HG03095 (cell line): ENCODE measurements around the gene SETD3.

Experiments used
- ATAC-seq: cut with Tn5 transposase; IDR thresholded peaks from one replicate; pipeline ENCODE4 v1.9.1; 2021; ENCODE audit warnings: moderate library complexity; ENCODE audit not compliant: unreplicated experiment

SETD3 gene

DNA sequence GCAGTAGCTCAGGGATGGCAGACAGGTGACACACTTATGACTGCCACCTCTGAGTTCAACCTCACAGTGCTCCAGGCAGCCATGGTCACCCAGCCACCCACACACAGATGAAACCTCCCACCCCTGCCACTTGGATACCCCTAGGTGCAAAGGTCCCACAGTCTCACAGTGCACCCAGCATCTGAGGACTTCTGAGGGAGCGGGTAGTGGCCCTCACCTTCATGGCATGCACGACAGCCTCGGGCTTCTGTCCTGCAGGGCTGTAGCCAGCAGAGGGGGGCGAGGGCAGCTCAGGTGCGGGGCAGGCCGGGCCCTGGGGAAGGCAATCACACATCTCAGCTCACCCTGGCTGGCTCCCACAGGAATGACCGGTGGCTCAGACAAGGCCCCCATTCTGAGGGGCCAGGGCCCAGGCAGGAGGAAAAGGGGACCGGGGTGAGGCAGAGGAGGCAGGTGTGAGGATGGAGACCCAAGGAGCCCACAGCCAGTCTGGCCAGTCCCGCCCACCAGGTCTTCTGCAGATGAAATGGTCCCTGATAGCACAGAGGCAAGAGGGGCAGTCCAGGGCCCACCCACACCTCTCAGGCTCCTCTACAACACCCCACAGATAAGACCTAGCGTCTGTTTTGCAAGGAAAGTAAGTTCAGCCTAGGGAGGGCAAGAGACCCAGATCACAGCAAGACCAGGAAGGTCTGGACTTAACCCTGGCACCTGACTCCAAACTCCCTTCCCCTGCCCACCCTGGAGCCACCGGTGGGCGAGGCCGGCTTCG, 36.4 kb upstream of the SETD3 start:
- ATAC-seq: no peak

DNA sequence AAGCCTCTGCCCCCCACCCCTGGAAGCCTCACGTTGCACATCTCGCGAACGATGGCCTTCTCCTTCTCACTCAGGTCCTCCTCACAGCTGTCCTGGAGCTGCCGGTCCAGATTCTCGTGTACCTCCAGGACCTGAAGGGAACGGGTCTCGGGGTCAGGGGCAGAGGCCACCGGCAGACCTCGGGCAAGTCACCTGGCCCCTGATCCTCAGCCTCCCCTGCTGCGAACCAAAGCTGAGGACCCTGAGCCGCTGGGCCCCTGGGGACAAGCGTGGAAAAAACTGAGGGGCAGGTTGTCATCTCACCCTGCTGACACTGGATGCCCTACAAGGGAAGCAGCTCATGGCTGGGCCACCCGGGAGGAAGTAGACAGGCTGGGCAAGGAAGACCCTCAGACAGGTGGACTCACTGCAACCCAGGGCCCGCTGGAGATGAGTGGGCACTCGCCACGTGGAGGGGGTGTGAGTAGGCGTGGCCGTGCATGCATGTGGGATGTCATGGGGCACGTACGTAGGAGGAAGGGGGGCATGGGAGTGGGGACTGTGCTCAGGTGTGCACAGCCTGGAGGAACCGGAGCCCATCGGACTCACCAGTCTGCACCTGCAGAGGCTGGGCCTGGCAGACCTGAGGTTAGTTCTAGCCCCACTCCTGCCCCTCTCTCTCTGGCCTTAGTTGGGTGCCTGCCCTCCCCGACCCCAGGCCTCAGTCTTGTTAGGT, 35.7 kb upstream of the SETD3 start:
- no peak for ATAC-seq

DNA sequence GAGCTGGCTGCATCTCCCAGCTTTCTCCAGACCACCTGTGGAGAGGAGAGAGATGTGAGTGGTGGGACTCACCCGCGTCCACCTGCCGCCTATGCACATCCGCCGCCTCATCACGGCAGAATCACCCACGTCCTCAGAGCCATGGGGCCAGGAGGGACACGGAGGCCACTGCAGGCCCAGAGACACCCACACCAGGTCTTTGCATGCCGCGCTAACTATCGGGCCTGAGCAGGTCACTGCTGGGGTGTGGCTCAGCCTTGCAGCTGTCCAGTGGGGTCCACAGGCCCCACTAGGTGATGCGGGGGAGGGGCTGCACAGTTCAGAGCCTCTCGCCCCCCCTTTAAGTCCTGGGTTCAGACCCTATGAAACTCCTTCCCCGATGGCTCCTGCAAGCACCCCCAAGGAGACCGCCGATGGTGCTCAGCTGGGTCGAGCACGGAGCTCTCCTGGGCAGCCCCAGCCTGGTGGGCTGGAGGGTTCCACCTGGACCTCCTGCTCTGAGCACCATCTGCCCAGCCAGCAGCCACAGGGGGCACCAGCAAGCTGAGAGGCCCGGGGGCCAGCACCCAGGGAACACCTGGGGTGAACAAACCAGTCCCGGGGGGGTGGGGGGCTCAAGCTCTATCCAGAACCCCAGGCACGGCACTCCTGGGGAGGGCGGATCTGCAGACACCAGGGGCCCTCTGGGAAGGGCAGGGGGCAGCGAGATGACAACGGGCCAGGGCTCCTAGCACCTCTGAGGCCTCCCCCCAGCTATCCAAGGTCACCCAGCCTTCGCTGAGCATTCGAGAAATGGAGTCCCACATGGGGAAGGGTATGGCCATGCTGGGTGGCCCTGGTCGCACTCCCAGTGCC, 34.9 kb upstream of the SETD3 start:
- ATAC-seq: no peak

DNA sequence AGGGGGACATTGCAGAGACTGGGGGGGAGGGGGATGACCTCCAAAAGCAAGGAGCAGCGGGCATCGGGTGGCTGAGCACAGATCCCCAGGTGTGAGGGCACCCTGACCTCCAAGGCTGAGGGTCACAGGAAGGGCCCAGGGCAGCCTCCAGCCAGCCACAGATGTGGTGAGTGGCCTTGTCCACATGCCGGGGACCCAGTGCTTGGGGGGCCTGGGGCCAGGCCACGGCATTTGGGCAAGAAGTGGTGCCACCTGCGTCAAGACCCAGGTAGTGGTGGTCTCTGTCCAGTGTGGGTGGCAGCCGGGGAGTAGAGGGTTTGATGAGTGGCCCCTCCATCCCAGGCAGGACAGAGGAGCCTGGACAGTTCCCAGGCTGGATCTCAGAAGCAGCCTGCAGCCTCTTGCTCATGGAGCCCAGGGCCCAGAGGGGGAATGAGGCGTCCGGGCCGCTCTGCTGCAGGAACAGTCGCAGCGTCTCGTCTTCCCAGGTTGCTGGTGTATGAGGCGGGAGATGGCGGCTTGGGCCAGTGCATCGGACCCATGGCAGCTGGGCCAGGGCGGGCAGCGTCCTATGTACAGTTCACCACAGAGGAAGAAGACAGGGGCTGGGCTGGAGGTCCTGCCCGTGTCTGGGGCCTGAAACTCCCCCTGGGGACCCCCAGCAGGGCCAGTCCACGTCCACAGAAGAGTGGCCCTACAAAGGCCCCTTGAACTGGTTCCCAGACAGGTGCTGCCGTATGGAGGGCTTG, 34.1 kb upstream of the SETD3 start:
- no peak for ATAC-seq

DNA sequence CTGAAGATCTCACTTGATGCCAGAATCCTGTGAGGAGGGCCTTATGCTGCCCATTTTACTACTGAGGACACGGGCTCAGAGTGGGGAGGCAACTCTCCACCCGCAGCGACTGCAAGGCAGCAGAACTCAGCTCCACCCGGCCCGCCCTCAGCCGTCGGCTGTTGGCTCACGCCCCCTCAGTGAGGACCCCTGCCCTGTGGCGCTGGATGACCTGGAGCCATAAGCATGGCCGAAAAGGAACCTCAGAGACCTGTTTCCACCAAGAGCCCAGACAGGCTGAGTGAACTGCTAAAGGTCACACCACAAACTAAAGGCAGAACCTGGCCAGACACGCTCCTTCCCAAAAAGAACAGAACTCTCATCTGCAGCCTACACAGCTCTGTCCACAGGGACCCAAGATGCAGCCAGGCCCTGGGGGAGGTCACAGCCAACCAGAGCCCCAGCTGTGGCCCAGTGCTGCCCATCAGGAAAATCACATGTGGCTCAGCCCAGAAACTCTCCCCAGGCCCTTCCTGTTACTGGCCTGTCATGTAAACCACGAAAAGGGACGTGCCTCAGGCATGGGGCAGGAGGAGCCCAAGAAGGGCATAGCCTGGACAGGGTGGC, 33.4 kb upstream of the SETD3 start:
- ATAC-seq: no peak

DNA sequence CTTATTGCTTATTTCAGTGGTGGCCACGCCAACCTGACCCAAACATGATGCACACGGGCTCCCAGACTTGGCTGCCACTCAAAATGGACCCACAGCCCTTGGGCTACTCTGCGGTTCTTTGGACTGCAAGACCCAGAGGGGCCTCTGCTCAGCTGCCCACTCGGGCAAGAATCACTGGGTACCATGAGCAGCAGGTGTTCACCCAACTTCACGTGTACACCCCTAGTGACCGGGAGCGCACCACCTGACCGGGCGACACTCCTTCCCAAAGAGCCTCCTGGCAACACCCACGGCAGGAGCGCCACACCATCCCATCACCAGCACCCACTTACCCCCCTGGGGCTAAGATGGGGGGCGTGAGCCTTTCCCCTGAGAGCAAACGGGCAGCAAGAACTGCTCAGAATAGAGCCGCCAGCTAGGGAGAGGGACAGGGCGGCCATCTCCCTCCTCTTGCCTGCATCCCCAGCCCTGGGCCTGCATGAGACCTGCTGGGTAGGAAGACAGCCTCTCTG, 32.6 kb upstream of the SETD3 start:
- ATAC-seq: no peak

DNA sequence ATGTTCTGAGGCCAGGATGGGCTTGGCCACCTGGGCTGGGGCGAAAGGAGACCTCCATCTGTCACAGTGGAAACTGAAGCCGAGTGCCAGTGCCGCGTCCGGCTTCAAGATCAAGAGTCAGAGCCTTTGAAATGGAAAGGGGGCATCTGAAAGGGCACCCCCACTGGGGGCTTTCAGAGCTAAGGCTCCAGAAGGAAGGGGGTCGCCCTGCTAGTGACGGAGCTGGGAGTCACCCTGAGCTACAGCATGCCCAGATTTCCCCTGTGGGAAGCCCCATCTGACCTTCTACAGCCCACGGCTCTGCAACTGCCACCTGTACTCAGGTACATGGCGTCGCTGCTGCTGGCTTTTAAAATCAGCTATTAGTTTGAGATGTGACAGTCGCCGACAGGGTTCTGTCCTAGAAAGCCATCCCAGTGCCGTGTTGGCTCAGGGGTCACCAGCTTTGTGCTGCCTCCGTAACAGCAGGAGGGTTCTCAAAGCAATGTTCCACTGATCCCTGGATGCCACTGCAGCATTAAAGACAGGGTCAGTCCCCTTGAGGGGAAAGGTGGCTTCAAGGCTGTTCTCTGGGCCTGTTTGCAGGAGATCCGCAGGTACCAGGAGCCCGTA, 32.0 kb upstream of the SETD3 start:
- ATAC-seq: no peak

DNA sequence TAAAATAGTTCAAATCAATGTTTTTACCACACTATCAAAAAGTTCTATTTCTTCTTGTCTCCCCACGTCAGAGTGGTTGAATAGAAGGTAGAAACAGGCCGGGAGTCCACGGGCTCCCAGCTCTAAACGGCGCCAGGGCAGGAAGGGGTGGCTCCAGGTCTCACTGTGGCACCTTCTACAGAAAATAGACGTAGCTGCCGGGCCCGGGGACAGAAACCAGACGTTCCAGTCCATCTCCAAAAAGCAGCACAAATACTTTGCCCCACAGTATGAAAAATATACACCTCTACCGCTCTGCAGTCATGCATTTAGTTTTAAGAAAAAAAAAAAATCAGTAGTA, 31.4 kb upstream of the SETD3 start:
- ATAC-seq: no peak

DNA sequence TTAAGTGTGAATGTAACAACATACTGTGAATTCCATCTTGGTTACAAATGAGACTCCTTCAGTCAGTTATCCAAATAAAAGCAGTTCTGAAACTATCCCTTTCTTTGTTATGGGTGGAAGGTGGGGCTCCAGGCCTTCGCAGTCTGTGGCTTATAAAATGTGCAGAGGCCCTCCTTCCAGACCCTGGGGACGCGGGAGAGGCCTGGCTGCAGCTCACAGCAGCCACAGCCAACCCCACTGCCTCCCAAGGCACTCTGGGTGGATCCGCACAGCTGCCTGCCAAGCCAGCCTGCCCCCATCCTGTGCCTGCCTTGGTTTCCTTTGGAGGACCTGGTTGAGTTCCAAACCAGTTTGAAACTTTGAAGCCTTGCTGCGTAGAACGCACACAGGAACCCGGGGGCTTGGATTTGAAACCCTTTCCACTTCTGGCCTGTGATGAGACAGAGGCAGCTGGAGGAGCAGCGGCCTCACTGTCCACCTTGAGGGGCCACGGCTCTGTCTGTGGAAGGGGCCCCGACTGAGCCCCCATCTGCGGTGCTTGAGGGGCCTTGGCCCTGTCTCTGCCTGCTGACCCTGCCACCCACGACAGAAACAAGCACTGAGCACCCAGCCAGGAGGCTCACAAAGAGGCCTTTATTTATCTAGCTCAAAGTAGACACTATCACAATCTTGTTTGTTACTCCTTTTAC, 30.9 kb upstream of the SETD3 start:
- ATAC-seq: no peak

DNA sequence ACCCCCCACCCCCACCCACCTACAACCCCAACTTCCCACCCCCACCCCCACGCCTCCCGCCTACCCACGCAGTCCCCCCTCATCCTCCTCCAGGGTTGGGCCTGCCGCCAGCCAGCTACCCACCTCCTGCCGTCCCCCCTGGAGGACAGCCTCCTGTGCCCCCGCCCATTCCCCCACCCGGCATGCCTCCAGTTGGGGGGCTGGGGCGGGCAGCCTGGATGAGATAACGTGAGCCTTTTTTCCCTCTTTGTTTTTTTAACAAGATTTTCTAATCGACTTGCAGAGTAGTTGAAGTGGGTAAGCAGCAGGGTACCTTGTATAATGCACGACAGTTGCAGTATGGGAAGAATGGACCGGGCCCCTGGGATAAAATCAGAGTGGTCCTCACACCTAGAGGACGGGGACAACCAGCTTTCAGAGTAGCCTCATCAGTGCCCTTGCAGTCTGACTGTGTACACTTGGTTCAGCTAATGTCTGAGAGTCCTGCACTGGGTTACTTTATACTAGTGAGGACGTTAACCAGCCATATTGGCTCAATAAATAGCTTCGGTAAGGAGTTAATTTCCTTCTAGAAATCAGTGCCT, 30.0 kb upstream of the SETD3 start:
- ATAC-seq: no peak

DNA sequence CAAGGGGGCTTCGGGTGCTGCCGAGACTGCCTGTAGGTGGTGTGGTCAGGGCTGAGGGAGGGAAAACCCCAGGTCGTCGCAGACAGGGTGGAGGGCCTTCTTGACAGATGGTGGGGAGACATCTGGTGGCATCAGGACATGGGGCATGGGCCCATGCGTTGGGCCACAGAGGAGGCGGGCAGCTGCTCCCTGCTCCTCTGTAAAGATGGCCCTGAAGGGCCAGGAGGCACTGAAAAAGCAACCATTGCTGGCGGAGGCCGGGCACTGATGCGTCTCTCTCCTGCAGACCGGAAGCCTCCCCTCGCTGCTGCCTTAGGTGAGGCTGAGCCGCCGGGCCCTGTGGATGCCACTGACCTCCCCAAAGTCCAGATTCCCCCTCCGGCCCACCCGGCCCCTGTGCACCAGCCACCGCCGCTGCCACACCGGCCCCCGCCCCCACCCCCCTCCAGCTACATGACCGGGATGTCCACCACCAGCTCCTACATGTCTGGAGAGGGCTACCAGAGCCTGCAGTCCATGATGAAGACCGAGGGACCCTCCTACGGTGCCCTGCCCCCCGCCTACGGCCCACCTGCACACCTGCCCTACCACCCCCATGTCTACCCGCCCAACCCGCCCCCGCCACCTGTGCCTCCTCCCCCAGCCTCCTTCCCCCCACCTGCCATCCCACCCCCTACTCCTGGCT, 29.4 kb upstream of the SETD3 start:
- ATAC-seq: no peak

DNA sequence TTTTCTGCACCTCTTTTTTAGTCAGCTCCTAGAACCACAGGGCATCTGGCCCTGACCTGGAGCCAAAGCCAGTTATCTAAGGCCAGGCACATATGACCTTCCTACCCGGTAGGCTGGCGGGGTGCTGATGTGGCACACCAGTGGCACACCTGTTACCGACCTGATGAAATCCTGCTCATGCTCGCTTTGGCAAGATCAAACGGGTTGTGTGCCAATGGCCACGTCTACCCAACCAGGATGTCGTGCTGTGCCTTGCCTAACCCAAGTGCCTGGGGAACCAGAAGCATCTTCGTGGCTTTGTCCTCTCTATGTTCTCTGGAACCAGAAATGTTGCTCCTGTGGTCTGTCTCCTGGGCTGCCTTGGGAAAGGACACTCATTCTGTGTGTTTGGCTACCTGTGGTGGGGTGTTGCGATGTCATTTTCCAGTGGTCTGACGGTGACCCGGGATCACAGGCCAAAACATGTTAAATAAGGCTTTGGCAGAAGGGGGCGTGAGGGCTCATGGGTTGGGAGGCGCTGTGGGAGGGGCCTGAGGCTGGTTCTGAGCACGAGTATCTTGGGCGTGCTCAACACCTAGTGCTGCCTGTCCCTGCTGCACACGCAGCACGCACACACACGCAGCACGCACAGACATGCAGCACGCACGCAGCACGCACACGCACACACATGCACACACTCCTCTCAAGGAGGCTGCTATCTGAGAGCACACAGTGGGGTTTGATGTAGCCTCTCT, 28.4 kb upstream of the SETD3 start:
- ATAC-seq: no peak

DNA sequence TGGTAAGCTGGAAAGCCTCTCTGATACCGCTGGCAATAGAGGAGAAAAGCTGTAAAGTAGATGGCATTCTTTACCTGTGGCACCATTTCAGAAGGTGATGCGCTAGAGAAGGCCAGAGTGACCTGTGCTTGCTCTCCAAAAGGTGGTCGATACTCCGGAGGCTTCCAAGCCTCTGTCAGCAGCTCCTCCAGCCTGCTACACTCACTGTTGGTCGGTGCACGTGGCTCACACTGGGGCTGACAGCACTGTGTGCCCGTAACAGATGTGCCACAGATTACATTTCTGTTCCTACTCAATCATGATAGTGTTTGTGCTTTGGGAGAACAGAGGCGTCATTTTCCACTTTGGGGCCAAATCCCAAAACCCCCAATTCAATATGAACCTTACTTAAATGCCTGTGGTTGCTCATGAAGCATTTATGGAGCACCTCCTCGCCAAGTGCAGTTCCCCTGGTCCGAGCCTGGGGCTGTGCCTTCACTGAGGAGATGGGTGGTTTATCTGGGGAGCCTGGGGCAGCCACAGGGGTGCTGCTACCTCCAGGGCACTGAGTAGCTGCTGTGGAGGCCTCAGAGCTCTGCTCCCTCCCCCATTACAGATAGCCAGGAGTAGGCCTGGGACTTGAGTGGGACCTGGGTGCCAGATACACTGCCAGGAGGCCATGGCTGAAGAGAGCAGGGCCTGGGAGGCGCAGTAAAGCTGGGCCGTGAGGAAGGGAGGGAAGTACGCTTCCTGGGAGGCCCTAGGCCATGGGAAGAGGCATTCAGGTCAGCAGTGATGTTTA, 27.4 kb upstream of the SETD3 start:
- no peak for ATAC-seq

DNA sequence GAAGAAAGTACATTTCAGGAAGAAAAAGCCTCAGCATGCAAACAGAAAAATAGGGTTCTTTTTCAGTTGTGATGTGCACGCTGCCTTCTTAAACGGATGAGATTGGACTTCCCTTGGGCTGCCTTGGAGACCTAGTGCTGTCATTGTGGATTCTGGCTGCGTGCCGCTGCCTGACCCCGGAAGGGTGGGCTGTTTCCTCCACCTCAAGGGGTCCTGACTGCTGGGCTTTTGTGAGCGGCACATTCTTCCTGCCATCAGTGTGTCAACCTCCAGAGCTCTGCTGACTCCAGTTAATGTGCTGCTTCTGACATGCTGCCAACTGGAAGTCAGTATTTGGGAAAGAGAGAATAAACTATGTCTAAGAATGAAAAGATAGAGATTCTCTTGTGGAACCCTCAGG, 25.6 kb upstream of the SETD3 start:
- ATAC-seq: no peak

DNA sequence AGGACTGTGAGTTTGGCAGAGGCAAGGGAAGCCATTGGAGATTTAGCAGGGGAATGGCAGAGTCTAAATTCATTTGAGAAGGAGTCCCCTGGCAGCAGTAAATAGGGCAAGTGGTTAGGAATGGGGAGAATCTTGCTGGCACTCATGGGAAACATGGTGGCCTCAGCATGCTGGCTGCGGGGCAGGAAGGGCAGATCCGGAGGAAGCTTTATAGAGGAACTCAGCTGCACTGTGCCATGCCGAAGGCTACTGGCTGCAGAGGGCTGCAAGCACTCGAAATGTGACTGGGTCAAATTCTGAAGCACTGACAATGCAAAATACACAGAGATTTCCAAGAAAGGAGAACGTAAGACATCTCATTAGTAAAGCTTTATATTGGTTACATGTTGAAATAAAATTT, 24.4 kb upstream of the SETD3 start:
- no peak for ATAC-seq

DNA sequence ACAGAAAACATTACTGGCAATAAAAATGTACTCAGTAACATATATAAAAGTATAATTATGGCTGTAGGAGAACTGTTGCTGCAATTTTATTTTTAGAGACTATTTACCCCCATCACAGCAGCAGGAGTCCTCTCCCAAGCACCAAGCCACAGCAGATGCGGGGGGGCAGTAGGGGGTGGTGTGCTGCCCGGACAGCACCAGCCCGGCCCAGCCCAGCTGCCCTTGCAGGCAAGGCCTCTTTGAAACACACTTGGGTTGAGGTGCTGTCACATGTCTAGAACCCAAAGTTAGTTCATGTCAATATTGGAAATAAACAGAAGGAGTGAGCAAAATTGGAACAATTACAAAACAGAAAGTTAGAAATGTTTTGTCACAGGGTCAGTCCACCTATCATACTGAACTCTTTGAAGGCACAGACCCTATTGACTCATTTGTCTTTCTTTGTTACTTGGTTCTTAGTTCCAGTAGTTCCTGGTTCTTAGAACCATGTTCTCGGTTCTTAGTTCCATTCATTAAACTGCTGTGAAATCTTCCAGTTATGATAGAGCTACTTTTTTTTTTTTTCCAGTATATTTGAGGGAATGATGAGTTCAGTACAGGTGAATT, 23.3 kb upstream of the SETD3 start:
- ATAC-seq: no peak

DNA sequence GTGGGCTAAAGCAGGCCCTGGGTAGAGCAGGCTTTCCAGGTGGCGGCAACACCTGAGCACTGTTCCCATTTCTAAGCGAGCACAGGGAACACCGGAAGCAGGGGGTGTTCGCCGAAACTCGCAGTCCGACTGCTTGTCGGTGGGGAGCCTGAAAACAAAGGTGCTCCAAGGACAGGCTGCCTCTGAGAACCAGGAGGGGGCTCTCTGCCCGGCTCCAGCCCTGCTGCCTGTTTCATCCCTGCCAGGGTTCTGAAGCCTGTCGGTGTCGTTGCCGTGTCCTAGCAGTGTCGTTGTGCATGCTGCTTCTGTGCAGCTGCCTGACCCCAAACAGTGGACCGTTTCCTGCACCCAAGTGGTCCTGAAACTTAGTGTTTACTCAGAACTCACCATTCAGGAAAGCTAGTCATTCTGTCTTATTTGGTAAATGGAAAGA, 22.3 kb upstream of the SETD3 start:
- no peak for ATAC-seq
